Testis (tissue), 3 donors: Measurements from ENCODE around the gene DNAH17. TPM values are rescaled to one million over a fixed set of nuclear protein-coding genes. Genes with fewer than 3 reads are reported as not detected.

Experiments
- DNase-seq: peaks from one replicate; pipeline ENCODE4 v3.0.0-alpha.2; 2019
- H3K27ac ChIP-seq, 2 donors: fragments of 200-600 bp; sonication (generic); one replicate each; pipeline ENCODE4 v1.5.1; 2019
- H3K27me3 ChIP-seq: fragments of 200-600 bp; sonication (generic); one replicate; pipeline ENCODE4 v1.5.1; 2019
- H3K36me3 ChIP-seq: fragments of 200-600 bp; sonication (generic); one replicate; pipeline ENCODE4 v1.5.1; 2017; ENCODE audit warnings: low read depth; ENCODE audit errors: missing control alignments
- H3K4me1 ChIP-seq: fragments of 200-600 bp; sonication (generic); one replicate; pipeline ENCODE4 v1.5.1; 2019
- H3K4me3 ChIP-seq, 2 donors: fragments of 200-600 bp; sonication (generic); one replicate each; pipeline ENCODE4 v1.5.1; 2017 to 2019
- H3K9me3 ChIP-seq: fragments of 200-600 bp; sonication (generic); one replicate; pipeline ENCODE4 v1.5.1; 2017
- POLR2A ChIP-seq: fragments of 450-650 bp; IDR thresholded peaks from one replicate; pipeline ENCODE4 v1.6.1; 2017; ENCODE audit warnings: antibody characterized with exemption, mild to moderate bottlenecking, moderate library complexity
- WGBS, 2 donors: methylation state at CpG; one replicate each; pipeline ENCODE4 v1.1.5; 2018; 5-methylcytosine and 5-hydroxymethylcytosine counted together
- intact Hi-C: fragments of 100-400 bp; cut with DNase I; formaldehyde crosslinking; loops from one replicate; pipeline ENCODE4 v1.15.1; 2023; ENCODE audit warnings: low total_unique reads
- polyA plus RNA-seq: library from polyadenylated mRNA; stranded (reverse); fragments of 350-450 nt; fragmentation: Illumina TruSeq; extraction: RNeasy Lipid Tissue Mini Kit (QIAGEN cat#74804); gene quantifications from one replicate; pipeline ENCODE4 v1.2.3, GENCODE V29; 2014; ENCODE audit warnings: low read depth, low replicate concordance; ENCODE audit not compliant: insufficient read depth
- total RNA-seq, 2 donors: library from RNA; depleted of rRNA; stranded (reverse); fragments of >200 nt; gene quantifications; one replicate each; pipeline ENCODE4 v1.2.3, GENCODE V29; 2016
- TF ChIP-seq, protein P1 (sequence below), 3 experiments: fragments of 450-650 bp in 2 of 3; fragments of 200-600 bp in 1 of 3; sonication (generic) in 1 of 3; IDR thresholded peaks; one replicate each; pipeline ENCODE4 v1.5.1; 2016 to 2019; ENCODE audit warnings: antibody characterized with exemption in 3 of 3, mild to moderate bottlenecking in 2 of 3, moderate library complexity in 1 of 3

DNAH17 gene
- total and polyA plus RNA-seq, 3 donors from 2014 or later, result 38.5 to 93.1 (median 57.6) TPM

DNA sequence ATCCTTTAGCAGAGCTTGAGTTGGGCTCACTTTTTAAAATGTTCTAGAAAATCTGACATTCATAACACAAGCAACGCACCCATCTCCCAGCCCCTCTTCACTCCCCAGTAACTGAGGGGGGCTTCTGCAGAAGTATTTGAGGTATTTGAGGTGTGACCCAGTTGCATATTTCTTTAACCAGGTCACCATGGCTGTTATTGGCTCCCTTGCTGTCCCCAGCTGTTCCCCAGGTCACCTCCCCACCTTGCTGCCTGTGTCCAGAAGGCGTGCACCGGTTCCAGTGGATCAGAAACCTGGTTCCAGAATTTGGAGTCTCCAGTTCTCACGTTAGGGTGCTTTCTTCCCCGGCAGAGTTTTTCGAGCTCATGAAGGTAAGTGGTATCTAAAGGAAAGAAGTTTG is 184.9 kb downstream of the DNAH17 start:
- Histone ChIP-seq H3K27me3 (no peaks in the 10 kb centered on the region), H3K9me3 (no peaks in the 10 kb centered on the region), H3K4me3 (no peak overlapping the region), H3K4me1 (peaks cover 11% of the 10 kb centered on the region), H3K36me3 (no peaks in the 10 kb centered on the region), H3K27ac (no peak overlapping the region)
- WGBS, 2 donors, result 94 to 97% methylated on average over 6 of the region's 6 CpGs
- TF ChIP-seq, protein P1, sequence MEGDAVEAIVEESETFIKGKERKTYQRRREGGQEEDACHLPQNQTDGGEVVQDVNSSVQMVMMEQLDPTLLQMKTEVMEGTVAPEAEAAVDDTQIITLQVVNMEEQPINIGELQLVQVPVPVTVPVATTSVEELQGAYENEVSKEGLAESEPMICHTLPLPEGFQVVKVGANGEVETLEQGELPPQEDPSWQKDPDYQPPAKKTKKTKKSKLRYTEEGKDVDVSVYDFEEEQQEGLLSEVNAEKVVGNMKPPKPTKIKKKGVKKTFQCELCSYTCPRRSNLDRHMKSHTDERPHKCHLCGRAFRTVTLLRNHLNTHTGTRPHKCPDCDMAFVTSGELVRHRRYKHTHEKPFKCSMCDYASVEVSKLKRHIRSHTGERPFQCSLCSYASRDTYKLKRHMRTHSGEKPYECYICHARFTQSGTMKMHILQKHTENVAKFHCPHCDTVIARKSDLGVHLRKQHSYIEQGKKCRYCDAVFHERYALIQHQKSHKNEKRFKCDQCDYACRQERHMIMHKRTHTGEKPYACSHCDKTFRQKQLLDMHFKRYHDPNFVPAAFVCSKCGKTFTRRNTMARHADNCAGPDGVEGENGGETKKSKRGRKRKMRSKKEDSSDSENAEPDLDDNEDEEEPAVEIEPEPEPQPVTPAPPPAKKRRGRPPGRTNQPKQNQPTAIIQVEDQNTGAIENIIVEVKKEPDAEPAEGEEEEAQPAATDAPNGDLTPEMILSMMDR (IDR thresholded peaks at IDR 0.05), result no peak
- no peak for TF ChIP-seq POLR2A
- intact Hi-C loops, result no loop called here
- DNase-seq, result no peak

DNA sequence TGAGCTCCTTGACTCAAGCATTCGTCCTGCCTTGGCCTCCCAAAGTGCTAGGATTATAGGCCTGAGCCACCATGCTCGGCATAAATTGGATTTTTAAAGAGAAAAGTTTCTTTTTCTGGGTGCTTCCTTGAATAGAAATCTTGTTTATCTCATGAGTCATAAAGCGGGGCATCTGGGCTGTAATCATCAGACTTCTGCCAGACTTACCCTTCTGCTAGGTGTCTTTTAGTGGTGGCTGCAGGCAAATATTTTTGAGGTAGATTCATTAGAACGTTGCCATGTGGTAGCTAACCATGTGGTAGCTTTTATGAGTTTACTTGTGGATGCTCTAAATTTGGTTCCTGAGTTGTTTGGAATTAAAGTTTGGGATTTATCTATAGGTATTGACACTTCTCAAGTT is 185.4 kb downstream of the DNAH17 start:
- H3K27me3 ChIP-seq, result no peaks in the 10 kb centered on the region
- no peaks in the 10 kb centered on the region for H3K36me3 ChIP-seq
- H3K4me1 ChIP-seq, result peaks cover 11% of the 10 kb centered on the region
- no peak for DNase-seq
- H3K27ac ChIP-seq, result no peak overlapping the region
- intact Hi-C loops, result no loop called here
- H3K9me3 ChIP-seq, result no peaks in the 10 kb centered on the region
- no peak overlapping the region for H3K4me3 ChIP-seq
- 89 to 92% methylated on average over 4 of the region's 4 CpGs for WGBS, 2 donors
- no peak for TF ChIP-seq POLR2A
- TF ChIP-seq, protein P1 (IDR thresholded peaks at IDR 0.05), result no peak

DNA sequence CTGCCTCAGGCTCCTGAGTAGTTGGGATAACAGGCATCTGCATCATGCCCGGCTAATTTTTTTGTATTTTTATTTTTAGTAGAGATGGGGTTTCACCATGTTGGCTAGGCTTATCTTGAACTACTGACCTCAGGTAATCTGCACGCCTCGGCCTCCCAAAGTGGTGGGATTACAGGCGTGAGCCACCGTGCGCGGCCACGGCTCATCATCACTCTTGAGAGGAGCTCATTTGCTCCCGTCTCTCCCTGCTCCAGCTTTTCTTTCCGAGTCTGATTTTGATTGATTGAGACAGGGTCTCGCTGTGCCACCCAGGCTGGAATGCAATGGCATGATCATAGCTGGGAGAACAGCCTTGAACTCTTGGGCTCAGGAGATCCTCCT is 186.2 kb downstream of the DNAH17 start:
- no peak for TF ChIP-seq POLR2A
- TF ChIP-seq, protein P1 (IDR thresholded peaks at IDR 0.05), result no peak
- no peaks in the 10 kb centered on the region for H3K9me3 ChIP-seq
- H3K27ac ChIP-seq, result no peak overlapping the region
- H3K4me1 ChIP-seq, result peaks cover 11% of the 10 kb centered on the region
- intact Hi-C loops, result no loop called here
- DNase-seq, result no peak
- no peaks in the 10 kb centered on the region for H3K36me3 ChIP-seq
- no peak overlapping the region for H3K4me3 ChIP-seq
- no peaks in the 10 kb centered on the region for H3K27me3 ChIP-seq
- WGBS, 2 donors, result 90 to 98% methylated on average over 11 of the region's 11 CpGs

DNA sequence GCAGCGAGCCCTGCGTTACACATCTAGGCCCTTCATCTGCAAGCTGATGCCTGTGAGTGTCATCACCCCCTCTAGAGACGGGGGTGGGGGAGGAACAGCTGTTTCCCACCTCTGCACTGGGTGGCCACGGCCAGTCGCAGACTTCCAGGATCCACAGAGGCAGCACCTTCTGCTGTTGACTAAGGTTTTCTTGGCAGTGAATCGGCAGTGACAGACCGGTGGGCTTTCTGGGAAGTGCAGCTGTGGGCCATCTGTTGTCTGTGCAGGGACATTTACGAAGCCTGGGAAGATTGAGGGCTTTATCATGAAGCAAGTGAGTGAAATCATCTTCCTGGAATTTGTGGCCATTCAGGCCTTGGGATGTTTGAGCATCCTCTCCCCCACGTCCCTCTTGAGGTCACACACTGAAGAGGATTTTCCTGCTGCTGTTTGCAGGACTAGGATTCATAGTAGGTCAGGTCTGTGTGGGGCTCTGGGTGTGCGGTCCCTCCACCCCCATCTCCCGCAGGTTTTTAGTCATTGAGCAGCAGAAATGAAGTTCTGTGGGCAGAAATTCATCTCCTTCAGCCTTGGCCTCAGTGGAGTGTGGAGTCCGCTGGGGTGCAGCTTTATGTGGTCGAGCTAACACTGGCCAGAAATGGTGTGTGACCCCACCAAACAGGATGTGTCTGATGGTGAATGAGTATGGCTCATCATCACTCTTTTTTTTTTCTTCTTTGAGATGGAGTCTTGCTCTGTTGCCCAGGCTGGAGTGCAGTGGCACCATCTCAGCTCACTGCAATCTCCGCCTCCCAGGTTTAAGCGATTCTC is 186.8 kb downstream of the DNAH17 start:
- intact Hi-C loops, result no loop called here
- DNase-seq, result no peak
- TF ChIP-seq, protein P1 (IDR thresholded peaks at IDR 0.05), result peak in 1 of 3 experiments; percentile 12
- TF ChIP-seq POLR2A, result no peak
- Histone ChIP-seq H3K27me3 (no peaks in the 10 kb centered on the region), H3K9me3 (no peaks in the 10 kb centered on the region), H3K4me3 (no peak overlapping the region), H3K36me3 (no peaks in the 10 kb centered on the region), H3K27ac (no peak overlapping the region), H3K4me1 (peaks cover 15% of the 10 kb centered on the region)
- 65 to 81% methylated on average over 8 to 15 of the region's 15 CpGs for WGBS, 2 donors
